Spleen (tissue), 7 donors: Measurements from ENCODE around the gene SDK1.

Experiments
- CTCF ChIP-seq, 11 experiments: fragments of 200-600 bp in 7 of 11; fragments of 450-650 bp in 4 of 11; sonication (generic) in 4 of 11; IDR thresholded peaks in 8 of 11; conservative IDR thresholded peaks in 3 of 11; 1 replicate in 7 of 11; 2 replicates in 4 of 11; pipeline versions ENCODE4 v1.4.0 to v1.8.0; 2016 to 2021; ENCODE audit warnings: antibody characterized with exemption in 11 of 11, inconsistent platforms in 4 of 11, mild to moderate bottlenecking in 1 of 11
- POLR2A ChIP-seq, 3 donors: fragments of 450-650 bp; IDR thresholded peaks; one replicate each; pipeline ENCODE4 v1.5.1; 2017; ENCODE audit warnings: antibody characterized with exemption in 3 of 3, mild to moderate bottlenecking in 1 of 3
- POLR2AphosphoS5 ChIP-seq, 3 donors: sonication (generic); formaldehyde crosslinking; IDR thresholded peaks; one replicate each; pipeline ENCODE4 v1.5.1; 2017; ENCODE audit warnings: antibody characterized with exemption in 3 of 3
- donor health status: DM: no; HTN: no; CAD: no; lungs with moderate emphysema.
- donor health status: DM: no; HTN: no; CAD: no.
- donor health status: DM: no; HTN: no; CAD: no.

DNA sequence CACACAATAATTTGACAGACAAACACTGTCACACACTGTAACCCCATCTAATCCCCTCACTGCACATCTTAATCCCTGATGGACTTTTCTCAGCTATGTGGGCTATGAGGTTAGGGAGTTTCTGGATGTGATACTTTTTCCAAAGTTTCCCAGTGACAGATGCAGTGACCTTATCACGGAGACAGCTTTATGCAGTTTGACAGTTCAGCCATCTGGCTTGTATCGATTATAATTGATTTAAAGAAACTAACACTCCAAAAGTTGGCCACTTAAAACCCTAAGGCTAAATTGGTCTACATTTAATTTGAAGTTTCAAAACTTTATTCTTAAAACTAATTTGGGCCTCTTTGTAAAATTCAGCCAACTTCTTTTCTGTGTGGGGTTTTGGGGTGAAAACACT lies 196.7 kb downstream of the SDK1 start:
- TF ChIP-seq POLR2A (IDR thresholded peaks at IDR 0.05): no peak
- TF ChIP-seq CTCF (IDR thresholded peaks at IDR 0.05 in 8 of 11, conservative IDR thresholded peaks at IDR 0.05 in 3 of 11): no peak
- no peak for TF ChIP-seq POLR2AphosphoS5 (IDR thresholded peaks at IDR 0.05)
